ENCODE measurements around the gene MCF2L2. TPM values are rescaled to one million over a fixed set of nuclear protein-coding genes. Genes with fewer than 3 reads are reported as not detected.

The MCF2L2 gene
- total and polyA plus RNA-seq, 2 donors (not counting 3 experiments of a cell fraction or from before 2014, with no cell fraction given): 0.15 to 1.1 TPM

GRCh38 chr3:183189641-183190040 lies 238.8 kb downstream of the MCF2L2 start:
- ChIA-PET CTCF (no interaction called here), POLR2A (no interaction called here)
- Histone ChIP-seq H4K20me1 (replicated peaks; ENCODE audit: control insufficient read depth, extremely low read depth, insufficient read depth, low read length) (no peaks in the 10 kb centered on the region), H2AFZ (ENCODE audit: low read depth, low read length) (no peak overlapping the region), H3K4me3 (replicated peaks in 1 of 3; ENCODE audit: insufficient read depth in 1 of 3, low read depth in 1 of 3, low read length in 3 of 3) (no peak overlapping the region), H3K4me1 (ENCODE audit: control insufficient read depth, extremely low read depth, insufficient read depth, low read length) (peaks cover 16% of the 10 kb centered on the region), H3K4me2 (ENCODE audit: insufficient read depth, low read length) (no peak overlapping the region), H3K36me3 (ENCODE audit: control insufficient read depth in 2 of 2, extremely low read depth in 1 of 2, insufficient read depth in 2 of 2, low read length in 2 of 2) (no peaks in the 10 kb centered on the region), H3K9ac (replicated peaks; ENCODE audit: extremely low read depth, insufficient read depth, low read length) (no peak overlapping the region), H3K79me2 (ENCODE audit: control insufficient read depth, insufficient read depth, low read length) (no peaks in the 10 kb centered on the region), H3K9me3 (replicated peaks; ENCODE audit: control insufficient read depth, insufficient read depth, low read length) (no peaks in the 10 kb centered on the region), H3K27me3 (ENCODE audit: control insufficient read depth in 2 of 2, insufficient read depth in 2 of 2, low read length in 2 of 2) (no peaks in the 10 kb centered on the region), H3K27ac (ENCODE audit: insufficient read depth, low read depth, low read length) (no peak overlapping the region), H3K9me1 (replicated peaks; ENCODE audit: control insufficient read depth, extremely low read depth, insufficient read depth, low read length) (no peaks in the 10 kb centered on the region)
- peak; percentile 90 for FAIRE-seq
- dilution Hi-C loops (cut with MboI; ENCODE audit: extremely low pct_ligation_motif_present, low sequenced_read_pairs): no loop called here
- DNase-seq (ENCODE audit: low read depth, low spot score): peak; percentile 69
- intact Hi-C loops (cut with micrococcal nuclease): loop anchor here (5.0 to 10.0 kb wide), 3 partner anchors 43 to 477 kb away; partner anchors contain the start of gene KLHL6
- peak; percentile 62 for TF ChIP-seq JUN (IDR thresholded peaks at IDR 0.05; ENCODE audit: borderline replicate concordance, insufficient read depth, insufficient read length, low read depth)
- TF ChIP-seq GATA2 (IDR thresholded peaks at IDR 0.05; ENCODE audit: insufficient read depth, insufficient read length, low read depth, low read length): peak; percentile 65
- TF ChIP-seq, protein P1, sequence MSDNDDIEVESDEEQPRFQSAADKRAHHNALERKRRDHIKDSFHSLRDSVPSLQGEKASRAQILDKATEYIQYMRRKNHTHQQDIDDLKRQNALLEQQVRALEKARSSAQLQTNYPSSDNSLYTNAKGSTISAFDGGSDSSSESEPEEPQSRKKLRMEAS (IDR thresholded peaks at IDR 0.05; ENCODE audit: insufficient read depth, insufficient read length): no peak
- no peak for TF ChIP-seq POLR2AphosphoS5 (IDR thresholded peaks at IDR 0.05; ENCODE audit: insufficient read depth, low read depth, low read length)
- TF ChIP-seq POLR2A (IDR thresholded peaks at IDR 0.05; ENCODE audit: low read depth, low read length): no peak
- no peak for TF ChIP-seq EZH2 (IDR thresholded peaks at IDR 0.05; ENCODE audit: borderline replicate concordance, low read depth, low read length, severe bottlenecking)
- no peak for TF ChIP-seq MYC (IDR thresholded peaks at IDR 0.05; ENCODE audit: low read depth, low read length)
- TF ChIP-seq, protein P2, sequence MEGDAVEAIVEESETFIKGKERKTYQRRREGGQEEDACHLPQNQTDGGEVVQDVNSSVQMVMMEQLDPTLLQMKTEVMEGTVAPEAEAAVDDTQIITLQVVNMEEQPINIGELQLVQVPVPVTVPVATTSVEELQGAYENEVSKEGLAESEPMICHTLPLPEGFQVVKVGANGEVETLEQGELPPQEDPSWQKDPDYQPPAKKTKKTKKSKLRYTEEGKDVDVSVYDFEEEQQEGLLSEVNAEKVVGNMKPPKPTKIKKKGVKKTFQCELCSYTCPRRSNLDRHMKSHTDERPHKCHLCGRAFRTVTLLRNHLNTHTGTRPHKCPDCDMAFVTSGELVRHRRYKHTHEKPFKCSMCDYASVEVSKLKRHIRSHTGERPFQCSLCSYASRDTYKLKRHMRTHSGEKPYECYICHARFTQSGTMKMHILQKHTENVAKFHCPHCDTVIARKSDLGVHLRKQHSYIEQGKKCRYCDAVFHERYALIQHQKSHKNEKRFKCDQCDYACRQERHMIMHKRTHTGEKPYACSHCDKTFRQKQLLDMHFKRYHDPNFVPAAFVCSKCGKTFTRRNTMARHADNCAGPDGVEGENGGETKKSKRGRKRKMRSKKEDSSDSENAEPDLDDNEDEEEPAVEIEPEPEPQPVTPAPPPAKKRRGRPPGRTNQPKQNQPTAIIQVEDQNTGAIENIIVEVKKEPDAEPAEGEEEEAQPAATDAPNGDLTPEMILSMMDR (IDR thresholded peaks at IDR 0.05; ENCODE audit: extremely low read depth in 1 of 2, insufficient read depth in 1 of 2, low read depth in 1 of 2, low read length in 2 of 2): no peak
- peak; percentile 45 for TF ChIP-seq FOS (IDR thresholded peaks at IDR 0.05; ENCODE audit: borderline replicate concordance, insufficient read depth, low read length)
- BruUV-seq (replicated peaks): no TSS peak
